ENCODE results near the gene MET. TPM values are rescaled to one million over a fixed set of nuclear protein-coding genes. Genes with fewer than 3 reads are reported as not detected.

Gene MET
- total and polyA plus RNA-seq, 2 donors from 2014 or later: 13.4 to 225 TPM

- peak overlapping the region in 2 of 3 donors; percentile 51 to 86 for H3K4me3 ChIP-seq (ENCODE audit: low read length in 3 of 3)
- no peaks in the 10 kb centered on the region for H3K36me3 ChIP-seq (ENCODE audit: control insufficient read depth in 2 of 3, insufficient read depth in 3 of 3, low read length in 3 of 3)
- FAIRE-seq (no peak), DNase-seq (no peak)
- no peaks in the 10 kb centered on the region for H3K9me3 ChIP-seq (ENCODE audit: control insufficient read depth in 2 of 3, insufficient read depth in 1 of 3, low read length in 3 of 3)
- H3K4me1 ChIP-seq (ENCODE audit: control insufficient read depth in 2 of 3, insufficient read depth in 2 of 3, low read depth in 1 of 3, low read length in 3 of 3): peaks cover 0 to 4% (median 0%) of the 10 kb centered on the region in 3 donors
- peak overlapping the region in 1 of 3 donors; percentile 52 for H3K9ac ChIP-seq (ENCODE audit: low read length in 3 of 3)
- no peak for TF ChIP-seq CTCF (IDR thresholded peaks at IDR 0.05; ENCODE audit: borderline replicate concordance, extremely low read depth, insufficient read depth)
- no peaks in the 10 kb centered on the region for H3K27me3 ChIP-seq (ENCODE audit: control insufficient read depth, insufficient read depth, low read length)
- intact Hi-C loops (cut with DNase I): no loop called here
- peak overlapping the region; percentile 85 to 89 for H3K27ac ChIP-seq (ENCODE audit: low read depth in 2 of 2, low read length in 2 of 2)
These were observed 885 bp upstream of the MET start for GRCh38 chr7:116671111-116671510.

GRCh38 chr7:116672596-116673456, 830 bp downstream of the MET start:
- FAIRE-seq (no peak), DNase-seq (peak; percentile 47 to 77 (median 56))
- peaks cover 0 to 4% (median 0%) of the 10 kb centered on the region in 3 donors for H3K4me1 ChIP-seq (ENCODE audit: control insufficient read depth in 2 of 3, insufficient read depth in 2 of 3, low read depth in 1 of 3, low read length in 3 of 3)
- H3K27ac ChIP-seq (ENCODE audit: low read depth in 2 of 2, low read length in 2 of 2): peak overlapping the region; percentile 72 to 85
- peak overlapping the region; percentile 55 to 92 (median 86) for H3K4me3 ChIP-seq (ENCODE audit: low read length in 3 of 3)
- intact Hi-C loops (cut with DNase I): no loop called here
- H3K9ac ChIP-seq (ENCODE audit: low read length in 3 of 3): peak overlapping the region; percentile 56 to 94 (median 88)
- TF ChIP-seq CTCF (IDR thresholded peaks at IDR 0.05; ENCODE audit: borderline replicate concordance, extremely low read depth, insufficient read depth): no peak
- H3K9me3 ChIP-seq (ENCODE audit: control insufficient read depth in 2 of 3, insufficient read depth in 1 of 3, low read length in 3 of 3): no peaks in the 10 kb centered on the region
- no peaks in the 10 kb centered on the region for H3K36me3 ChIP-seq (ENCODE audit: control insufficient read depth in 2 of 3, insufficient read depth in 3 of 3, low read length in 3 of 3)
- no peaks in the 10 kb centered on the region for H3K27me3 ChIP-seq (ENCODE audit: control insufficient read depth, insufficient read depth, low read length)

GRCh38 chr7:116673457-116673865, 1.5 kb downstream of the MET start:
- no peak for TF ChIP-seq CTCF (IDR thresholded peaks at IDR 0.05; ENCODE audit: borderline replicate concordance, extremely low read depth, insufficient read depth)
- H3K9ac ChIP-seq (ENCODE audit: low read length in 3 of 3): peak overlapping the region in 2 of 3 donors; percentile 56 to 94
- no peaks in the 10 kb centered on the region for H3K27me3 ChIP-seq (ENCODE audit: control insufficient read depth, insufficient read depth, low read length)
- intact Hi-C loops (cut with DNase I): no loop called here
- no peaks in the 10 kb centered on the region for H3K9me3 ChIP-seq (ENCODE audit: control insufficient read depth in 2 of 3, insufficient read depth in 1 of 3, low read length in 3 of 3)
- H3K4me3 ChIP-seq (ENCODE audit: low read length in 3 of 3): peak overlapping the region; percentile 55 to 92 (median 86)
- H3K4me1 ChIP-seq (ENCODE audit: control insufficient read depth in 2 of 3, insufficient read depth in 2 of 3, low read depth in 1 of 3, low read length in 3 of 3): peaks cover 0 to 4% (median 0%) of the 10 kb centered on the region in 3 donors
- H3K27ac ChIP-seq (ENCODE audit: low read depth in 2 of 2, low read length in 2 of 2): no peak overlapping the region
- H3K36me3 ChIP-seq (ENCODE audit: control insufficient read depth in 2 of 3, insufficient read depth in 3 of 3, low read length in 3 of 3): no peaks in the 10 kb centered on the region
- no peak for FAIRE-seq
- DNase-seq: no peak
